Measurements from ENCODE around the gene RASSF3. TPM values are rescaled to one million over a fixed set of nuclear protein-coding genes. Genes with fewer than 3 reads are reported as not detected.

The RASSF3 gene
- polyA plus RNA-seq, 1 donor from 2014 or later, result 0.06 TPM

DNA sequence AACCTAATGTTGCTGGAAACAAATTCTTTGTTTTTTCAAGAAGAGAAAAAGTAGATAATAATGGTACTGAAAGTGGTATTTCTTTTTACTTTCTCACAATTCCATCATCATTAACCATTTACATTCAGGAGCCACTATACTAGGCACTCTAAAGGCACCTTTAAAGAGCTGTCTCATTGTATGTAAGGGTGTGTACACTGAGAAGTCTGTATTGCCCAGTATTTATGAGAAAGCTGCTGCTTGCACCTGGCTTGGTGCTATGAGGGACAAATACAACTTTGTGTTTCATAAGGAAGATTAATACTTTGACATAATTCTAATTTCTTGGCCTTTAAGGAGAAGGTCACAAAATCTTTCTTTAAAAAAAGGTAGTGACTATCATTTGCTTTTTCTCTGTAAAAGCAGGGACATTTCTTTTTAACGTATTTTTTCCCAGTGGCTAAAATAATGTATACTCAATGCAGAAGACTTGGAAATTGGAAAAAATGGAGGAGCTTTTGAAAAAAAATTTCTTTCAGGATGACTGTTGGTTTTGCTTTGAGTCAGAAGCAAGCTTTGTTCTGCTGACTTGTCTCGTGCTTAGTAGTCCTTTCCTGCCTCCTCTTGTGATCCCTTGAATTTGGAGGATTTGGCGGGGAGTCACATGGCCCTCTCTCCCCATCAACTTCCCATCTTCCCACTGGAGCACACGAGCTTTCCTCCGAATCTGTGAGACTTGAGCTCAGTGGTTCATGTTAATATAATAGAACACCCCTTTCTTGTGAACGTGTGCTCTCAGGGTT lies 50.1 kb downstream of the RASSF3 start:
- TF ChIP-seq RAD21 (conservative IDR thresholded peaks at IDR 0.05) (no peak), SMC3 (conservative IDR thresholded peaks at IDR 0.05; ENCODE audit: poor library complexity) (no peak), TAF1 (IDR thresholded peaks at IDR 0.05; ENCODE audit: low read depth) (no peak), EZH2 (IDR thresholded peaks at IDR 0.05; ENCODE audit: borderline replicate concordance, insufficient read depth, low read length, poor library complexity, severe bottlenecking) (no peak), POLR2AphosphoS5 (IDR thresholded peaks at IDR 0.05) (no peak)
- TF ChIP-seq, protein P1, sequence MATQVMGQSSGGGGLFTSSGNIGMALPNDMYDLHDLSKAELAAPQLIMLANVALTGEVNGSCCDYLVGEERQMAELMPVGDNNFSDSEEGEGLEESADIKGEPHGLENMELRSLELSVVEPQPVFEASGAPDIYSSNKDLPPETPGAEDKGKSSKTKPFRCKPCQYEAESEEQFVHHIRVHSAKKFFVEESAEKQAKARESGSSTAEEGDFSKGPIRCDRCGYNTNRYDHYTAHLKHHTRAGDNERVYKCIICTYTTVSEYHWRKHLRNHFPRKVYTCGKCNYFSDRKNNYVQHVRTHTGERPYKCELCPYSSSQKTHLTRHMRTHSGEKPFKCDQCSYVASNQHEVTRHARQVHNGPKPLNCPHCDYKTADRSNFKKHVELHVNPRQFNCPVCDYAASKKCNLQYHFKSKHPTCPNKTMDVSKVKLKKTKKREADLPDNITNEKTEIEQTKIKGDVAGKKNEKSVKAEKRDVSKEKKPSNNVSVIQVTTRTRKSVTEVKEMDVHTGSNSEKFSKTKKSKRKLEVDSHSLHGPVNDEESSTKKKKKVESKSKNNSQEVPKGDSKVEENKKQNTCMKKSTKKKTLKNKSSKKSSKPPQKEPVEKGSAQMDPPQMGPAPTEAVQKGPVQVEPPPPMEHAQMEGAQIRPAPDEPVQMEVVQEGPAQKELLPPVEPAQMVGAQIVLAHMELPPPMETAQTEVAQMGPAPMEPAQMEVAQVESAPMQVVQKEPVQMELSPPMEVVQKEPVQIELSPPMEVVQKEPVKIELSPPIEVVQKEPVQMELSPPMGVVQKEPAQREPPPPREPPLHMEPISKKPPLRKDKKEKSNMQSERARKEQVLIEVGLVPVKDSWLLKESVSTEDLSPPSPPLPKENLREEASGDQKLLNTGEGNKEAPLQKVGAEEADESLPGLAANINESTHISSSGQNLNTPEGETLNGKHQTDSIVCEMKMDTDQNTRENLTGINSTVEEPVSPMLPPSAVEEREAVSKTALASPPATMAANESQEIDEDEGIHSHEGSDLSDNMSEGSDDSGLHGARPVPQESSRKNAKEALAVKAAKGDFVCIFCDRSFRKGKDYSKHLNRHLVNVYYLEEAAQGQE (IDR thresholded peaks at IDR 0.05; ENCODE audit: borderline replicate concordance), result no peak
- no peak overlapping the region for H3K9ac ChIP-seq (ENCODE audit: low read length)
- no peak overlapping the region for H3K27ac ChIP-seq (ENCODE audit: low read length)
- no peaks in the 10 kb centered on the region for H3K9me2 ChIP-seq (ENCODE audit: insufficient read depth, low read length)
- H3K36me3 ChIP-seq (ENCODE audit: insufficient read depth, low read length), result no peaks in the 10 kb centered on the region
- H3K4me3 ChIP-seq (ENCODE audit: low read length), result no peak overlapping the region
- no peaks in the 10 kb centered on the region for H3F3A ChIP-seq (ENCODE audit: insufficient read depth, low read length, poor library complexity, severe bottlenecking)
- H3K4me2 ChIP-seq (ENCODE audit: low read length), result no peak overlapping the region
- no peaks in the 10 kb centered on the region for H4K20me1 ChIP-seq (ENCODE audit: insufficient read depth)
- H3K9me3 ChIP-seq (ENCODE audit: low read length), result no peaks in the 10 kb centered on the region
- no peak overlapping the region for H2AFZ ChIP-seq (ENCODE audit: low read depth, low read length)
- no peaks in the 10 kb centered on the region for H3K79me2 ChIP-seq (replicated peaks; ENCODE audit: insufficient read depth, low read length)
- no peaks in the 10 kb centered on the region for H3K27me3 ChIP-seq (ENCODE audit: insufficient read depth, low read depth, low read length)

DNA sequence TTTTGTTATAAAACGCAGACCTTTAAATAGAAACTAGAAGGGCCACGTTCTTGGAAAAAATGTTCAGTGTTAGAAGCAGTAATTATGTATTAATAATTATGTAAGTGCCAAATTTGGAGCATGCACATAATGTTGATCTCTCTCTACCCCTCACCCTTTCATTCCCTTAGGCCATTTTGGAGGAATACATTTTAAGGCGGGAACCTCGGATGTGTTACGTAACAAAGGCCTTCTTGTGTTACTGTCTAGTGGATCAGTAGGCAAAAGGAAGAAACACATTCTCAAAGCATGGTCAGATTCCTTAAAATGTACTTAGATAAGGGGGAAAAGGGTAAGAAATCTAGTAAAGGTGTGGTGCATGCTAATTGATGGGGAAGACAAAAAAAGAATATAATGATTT lies 52.7 kb downstream of the RASSF3 start:
- Histone ChIP-seq H3K27me3 (ENCODE audit: insufficient read depth, low read depth, low read length) (no peaks in the 10 kb centered on the region), H3K79me2 (replicated peaks; ENCODE audit: insufficient read depth, low read length) (no peaks in the 10 kb centered on the region), H3F3A (ENCODE audit: insufficient read depth, low read length, poor library complexity, severe bottlenecking) (no peaks in the 10 kb centered on the region), H3K4me3 (ENCODE audit: low read length) (no peak overlapping the region), H3K9ac (ENCODE audit: low read length) (no peak overlapping the region), H3K9me2 (ENCODE audit: insufficient read depth, low read length) (no peaks in the 10 kb centered on the region), H3K36me3 (ENCODE audit: insufficient read depth, low read length) (no peaks in the 10 kb centered on the region), H3K27ac (ENCODE audit: low read length) (no peak overlapping the region), H2AFZ (ENCODE audit: low read depth, low read length) (no peak overlapping the region), H3K4me2 (ENCODE audit: low read length) (no peak overlapping the region), H3K9me3 (ENCODE audit: low read length) (no peaks in the 10 kb centered on the region), H4K20me1 (ENCODE audit: insufficient read depth) (no peaks in the 10 kb centered on the region)
- TF ChIP-seq, protein P2, sequence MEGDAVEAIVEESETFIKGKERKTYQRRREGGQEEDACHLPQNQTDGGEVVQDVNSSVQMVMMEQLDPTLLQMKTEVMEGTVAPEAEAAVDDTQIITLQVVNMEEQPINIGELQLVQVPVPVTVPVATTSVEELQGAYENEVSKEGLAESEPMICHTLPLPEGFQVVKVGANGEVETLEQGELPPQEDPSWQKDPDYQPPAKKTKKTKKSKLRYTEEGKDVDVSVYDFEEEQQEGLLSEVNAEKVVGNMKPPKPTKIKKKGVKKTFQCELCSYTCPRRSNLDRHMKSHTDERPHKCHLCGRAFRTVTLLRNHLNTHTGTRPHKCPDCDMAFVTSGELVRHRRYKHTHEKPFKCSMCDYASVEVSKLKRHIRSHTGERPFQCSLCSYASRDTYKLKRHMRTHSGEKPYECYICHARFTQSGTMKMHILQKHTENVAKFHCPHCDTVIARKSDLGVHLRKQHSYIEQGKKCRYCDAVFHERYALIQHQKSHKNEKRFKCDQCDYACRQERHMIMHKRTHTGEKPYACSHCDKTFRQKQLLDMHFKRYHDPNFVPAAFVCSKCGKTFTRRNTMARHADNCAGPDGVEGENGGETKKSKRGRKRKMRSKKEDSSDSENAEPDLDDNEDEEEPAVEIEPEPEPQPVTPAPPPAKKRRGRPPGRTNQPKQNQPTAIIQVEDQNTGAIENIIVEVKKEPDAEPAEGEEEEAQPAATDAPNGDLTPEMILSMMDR (IDR thresholded peaks at IDR 0.05; ENCODE audit: poor library complexity, severe bottlenecking), result no peak
- TF ChIP-seq SMC3 (conservative IDR thresholded peaks at IDR 0.05; ENCODE audit: poor library complexity) (no peak), EP300 (conservative IDR thresholded peaks at IDR 0.05; ENCODE audit: poor library complexity, severe bottlenecking) (no peak), MXI1 (conservative IDR thresholded peaks at IDR 0.05; ENCODE audit: poor library complexity, severe bottlenecking) (no peak), EZH2 (IDR thresholded peaks at IDR 0.05; ENCODE audit: borderline replicate concordance, insufficient read depth, low read length, poor library complexity, severe bottlenecking) (no peak), TAF1 (IDR thresholded peaks at IDR 0.05; ENCODE audit: low read depth) (no peak), RAD21 (conservative IDR thresholded peaks at IDR 0.05) (no peak), POLR2AphosphoS5 (IDR thresholded peaks at IDR 0.05) (no peak)
- TF ChIP-seq, protein P1 (IDR thresholded peaks at IDR 0.05; ENCODE audit: borderline replicate concordance), result no peak

Measured in neural cell (in vitro differentiated cells).